Limb (tissue), 2 donors: ENCODE results near the gene NFS1.
A peak's percentile ranks its signal among the peaks of the same experiment; 100 is the strongest.
"Not testable (repeated sequence)": the region's sequence is repeated elsewhere in the genome, so short reads cannot be mapped to it uniquely, and the experiment has no call there.

ENCODE experiments used
- DNase-seq, 2 donors: peaks; one replicate each; pipeline ENCODE4 v3.0.0-alpha.2; 2016; ENCODE audit errors: extremely low spot score in 2 of 2

Gene NFS1

GRCh38 chr20:35699127-35699956 lies at the start of gene NFS1, which contains the start of gene ROMO1:
TSS of gene NFS1 (minus strand) at chr20:35699352. CDS start at chr20:35699288, 64 bp downstream.
TSS of gene ROMO1 (plus strand) at chr20:35699405. CDS start at chr20:35699633, 228 bp downstream.
- peak; percentile 88 to 94 for DNase-seq

- DNase-seq: not testable (repeated sequence)
Measured at GRCh38 chr20:35744492-35744841, 45.3 kb upstream of the NFS1 start.

DNA sequence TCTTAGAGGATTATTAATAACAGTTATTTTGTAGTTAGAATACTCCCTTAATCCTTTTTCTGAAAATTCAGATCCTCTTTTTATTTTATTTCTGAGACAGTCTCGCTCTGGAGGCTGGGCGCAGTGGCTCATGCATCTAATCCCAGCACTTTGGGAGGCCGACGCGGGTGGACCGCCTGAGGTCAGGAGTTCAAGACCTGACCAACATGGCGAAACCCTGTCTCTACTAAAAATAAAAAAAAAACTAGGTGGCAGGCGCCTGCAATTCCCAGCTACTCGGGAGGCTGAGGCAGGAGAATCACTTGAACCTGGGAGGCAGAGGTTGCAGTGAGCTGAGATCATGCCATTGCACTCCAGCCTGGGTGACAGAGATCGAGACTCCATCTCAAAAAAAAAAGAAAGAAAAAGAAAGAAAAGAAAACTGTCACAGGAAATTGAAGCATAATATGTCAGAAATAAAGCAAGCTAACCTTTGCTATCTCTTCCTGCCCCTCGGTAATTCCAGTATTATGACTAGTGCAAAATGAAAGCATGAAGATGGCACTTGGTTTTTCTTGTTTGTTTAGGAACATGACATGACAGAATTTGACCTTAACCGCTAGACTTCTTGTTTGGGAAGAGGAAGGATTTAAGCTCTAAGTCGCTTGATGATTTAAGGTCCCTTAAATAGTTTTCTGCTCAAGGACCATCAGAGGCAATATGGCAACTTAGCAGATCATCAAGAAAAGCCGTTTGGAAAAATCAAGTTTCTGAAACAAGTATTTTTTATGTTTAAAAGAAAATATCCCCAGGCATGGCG lies 44.7 kb upstream of the NFS1 start:
- DNase-seq: no peak

GRCh38 chr20:35742741-35743523 lies 43.8 kb upstream of the NFS1 start:
- no peak for DNase-seq

DNA sequence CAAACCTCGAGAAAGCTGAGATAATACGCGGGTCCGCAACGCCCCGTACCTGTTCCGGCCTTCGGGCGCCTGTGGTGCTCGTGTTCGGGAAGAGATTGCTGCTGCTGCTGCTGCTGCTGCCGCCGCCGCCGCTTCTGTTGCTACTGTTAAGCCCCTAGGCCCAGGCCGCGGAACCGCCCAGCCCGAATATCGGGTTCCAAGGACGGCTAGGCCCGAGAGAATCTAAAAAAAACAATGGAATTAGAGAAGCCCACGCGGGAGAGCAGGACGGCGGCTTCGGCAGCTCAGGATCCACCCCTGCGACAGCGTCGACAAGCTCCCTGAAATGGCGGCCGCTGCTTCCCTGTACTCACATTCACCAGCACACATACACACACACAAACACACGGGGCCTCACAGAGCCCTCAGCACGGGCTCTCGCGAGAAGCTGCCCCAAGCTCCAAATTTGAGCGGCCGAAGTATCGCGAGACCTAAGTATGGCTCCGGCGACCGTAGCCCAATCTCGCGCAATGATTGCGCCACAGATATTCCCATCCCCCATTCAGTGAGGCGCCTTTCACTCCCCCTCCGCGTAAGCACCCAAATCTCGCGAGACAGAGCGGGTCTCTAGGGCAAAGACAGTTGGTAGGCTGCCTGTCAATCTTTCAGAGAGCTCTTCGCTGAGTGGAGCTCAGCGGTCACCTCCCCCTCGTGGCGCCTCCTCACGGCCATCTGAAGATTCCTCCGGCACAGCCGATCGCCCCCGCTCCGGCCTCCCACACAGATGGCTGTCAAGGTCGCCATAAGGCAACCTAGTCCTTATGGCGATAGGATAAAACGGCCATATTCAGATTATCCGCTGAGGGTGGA lies 43.0 kb upstream of the NFS1 start, which contains the start of gene RBM39:
RBM39 (minus strand) TSS at position 369 of the 849 bp plus-strand sequence. CDS start 1,386 bp downstream, outside the sequence.
- peak; percentile 99 to 100 for DNase-seq

DNA sequence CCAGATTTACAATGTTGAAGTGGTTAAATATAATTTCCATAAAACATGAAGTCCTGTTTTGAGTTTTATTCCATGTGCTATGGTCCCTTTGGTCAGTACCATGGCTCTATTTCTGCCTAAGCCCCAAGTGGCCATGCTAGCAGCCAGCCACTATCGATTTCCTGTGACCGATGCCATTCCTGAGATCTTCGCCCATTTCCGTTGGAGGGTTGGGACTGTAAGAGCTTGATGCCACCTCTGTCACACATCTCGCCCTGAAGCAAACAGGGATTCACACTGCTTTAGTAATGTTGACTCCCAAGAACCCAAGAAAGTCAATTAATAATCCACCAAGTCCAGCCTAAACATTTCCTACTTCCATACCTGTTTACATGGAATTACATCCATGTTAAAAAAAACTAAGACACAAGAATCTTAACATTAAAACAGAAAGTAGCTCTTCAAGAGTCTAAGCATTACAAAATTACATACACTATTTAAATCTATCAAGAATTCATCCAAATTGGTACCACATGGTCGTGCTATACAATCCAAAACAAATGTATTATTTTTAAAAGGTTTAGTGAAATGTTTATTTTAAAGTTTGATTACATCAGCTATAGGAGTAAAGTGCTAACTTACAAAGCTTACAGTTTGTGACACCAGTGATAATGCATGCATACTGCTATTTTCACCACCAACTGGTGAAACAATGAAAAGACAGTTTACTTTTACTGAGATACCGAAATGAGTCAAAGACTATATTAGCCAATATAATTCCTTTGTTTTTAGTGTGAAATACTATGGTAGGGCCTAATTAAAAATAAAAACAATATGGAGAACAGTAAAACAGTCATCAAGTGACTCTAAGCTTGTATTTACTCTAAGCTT lies 40.4 kb upstream of the NFS1 start:
- peak in 1 of 2 donors; percentile 10 for DNase-seq

GRCh38 chr20:35738410-35739179 lies 39.4 kb upstream of the NFS1 start:
- DNase-seq: no peak

GRCh38 chr20:35737865-35738333 lies 38.7 kb upstream of the NFS1 start:
- no peak for DNase-seq

GRCh38 chr20:35735826-35736470 lies 36.8 kb upstream of the NFS1 start:
- DNase-seq: no peak

GRCh38 chr20:35734777-35735649 lies 35.9 kb upstream of the NFS1 start:
- no peak for DNase-seq

DNA sequence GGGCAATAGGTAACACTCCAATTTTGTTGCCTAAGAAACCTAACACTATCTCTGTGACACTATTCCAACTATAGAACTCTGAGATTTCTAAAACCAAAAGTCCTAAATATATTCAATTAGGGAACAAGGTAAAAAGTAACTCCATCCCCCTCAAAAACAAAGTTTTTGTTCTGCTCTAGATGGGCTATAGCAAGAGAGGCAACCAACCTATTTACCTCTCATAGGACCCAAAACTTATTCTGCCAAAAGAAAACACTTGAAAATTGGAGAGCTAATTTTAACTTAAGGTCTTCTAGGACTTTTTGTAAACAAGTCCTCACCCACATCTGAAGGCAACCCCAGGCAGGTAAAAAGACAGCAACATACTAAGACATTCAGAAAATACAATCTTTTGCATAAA lies 35.2 kb upstream of the NFS1 start:
- no peak for DNase-seq

DNA sequence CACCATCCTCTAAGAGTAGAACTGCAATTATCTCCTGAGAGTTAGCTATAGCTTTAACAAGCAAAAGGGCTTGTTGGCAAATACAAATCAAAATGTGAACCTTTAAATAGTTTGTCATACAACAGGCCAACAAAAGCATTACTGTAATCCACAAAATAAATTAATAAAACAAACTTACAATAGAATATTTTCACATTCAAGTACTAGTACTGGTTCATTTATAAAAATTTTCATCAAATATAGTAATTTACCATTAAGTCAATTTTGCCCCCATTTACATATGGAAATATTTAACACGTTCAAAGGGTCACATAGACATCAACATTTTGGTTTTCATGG lies 33.5 kb upstream of the NFS1 start:
- DNase-seq: no peak

- DNase-seq: no peak
Measured at GRCh38 chr20:35731862-35732643, 32.9 kb upstream of the NFS1 start.

- DNase-seq: no peak
Measured at GRCh38 chr20:35731469-35731788, 32.3 kb upstream of the NFS1 start.

- no peak for DNase-seq
Measured at GRCh38 chr20:35730583-35731468, 31.7 kb upstream of the NFS1 start.
